ENCODE measurements around the gene PNISR. TPM values are rescaled to one million over a fixed set of nuclear protein-coding genes. Genes with fewer than 3 reads are reported as not detected.

PNISR gene
- total and polyA plus RNA-seq, 2 of the 13 experiments (the other 11 are each of a cell fraction or from before 2014, with no cell fraction given), result 43.0 to 48.0 TPM

DNA sequence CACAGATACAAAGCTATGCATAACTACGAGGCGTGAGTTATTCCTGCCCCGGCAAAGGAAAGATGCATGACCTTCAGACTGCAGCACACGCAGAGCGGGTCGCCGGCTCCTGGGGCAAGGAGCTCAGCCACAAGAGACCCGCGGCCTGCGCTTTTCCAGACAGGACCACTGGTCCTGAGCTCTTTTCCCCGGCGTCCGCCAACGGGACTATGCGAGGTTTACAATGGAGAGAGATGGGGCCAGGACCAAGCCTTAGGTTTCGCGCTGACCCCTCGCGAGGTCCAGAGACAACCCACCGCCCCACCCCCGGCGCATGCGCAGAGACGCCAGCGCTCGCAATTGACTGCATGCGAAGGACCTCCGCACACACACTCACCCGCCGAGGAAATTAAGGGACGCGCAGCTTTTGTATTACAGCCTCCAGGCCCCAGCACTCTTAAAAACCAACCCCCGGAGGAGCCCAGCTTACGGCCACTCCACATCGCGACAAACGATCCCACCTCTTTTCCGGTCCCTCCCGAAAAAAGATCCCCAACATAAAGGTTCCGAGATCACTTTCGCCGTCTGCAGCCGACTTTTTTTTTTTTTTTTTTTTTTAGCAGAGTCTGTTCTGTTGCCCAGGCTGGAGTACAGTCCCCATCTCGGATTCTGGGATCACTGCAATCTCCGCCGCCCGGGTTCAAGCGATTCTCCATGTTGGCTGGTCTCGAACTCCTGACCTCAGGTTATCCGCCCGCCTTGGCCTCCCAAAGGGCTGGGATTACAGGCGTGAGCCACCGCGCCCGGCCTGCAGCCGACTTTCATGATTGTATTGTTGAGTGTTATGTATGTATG is 31.2 kb downstream of the PNISR start, which contains the start of gene COQ3 (continued):
- TF ChIP-seq NFATC3 (CRISPR knock-in tag; IDR thresholded peaks at IDR 0.05), result no peak
- no peak for TF ChIP-seq SOX13 (IDR thresholded peaks at IDR 0.05)
- peak in 1 of 2 experiments; percentile 5; a peak in 1 of 4 replicates for TF ChIP-seq SOX13 (CRISPR knock-in tag; conservative IDR thresholded peaks at IDR 0.05 in 1 of 2, IDR thresholded peaks at IDR 0.05 in 1 of 2)
- TF ChIP-seq HOMEZ (CRISPR knock-in tag; IDR thresholded peaks at IDR 0.05; ENCODE audit: low read depth), result no peak
- TF ChIP-seq, protein P1, sequence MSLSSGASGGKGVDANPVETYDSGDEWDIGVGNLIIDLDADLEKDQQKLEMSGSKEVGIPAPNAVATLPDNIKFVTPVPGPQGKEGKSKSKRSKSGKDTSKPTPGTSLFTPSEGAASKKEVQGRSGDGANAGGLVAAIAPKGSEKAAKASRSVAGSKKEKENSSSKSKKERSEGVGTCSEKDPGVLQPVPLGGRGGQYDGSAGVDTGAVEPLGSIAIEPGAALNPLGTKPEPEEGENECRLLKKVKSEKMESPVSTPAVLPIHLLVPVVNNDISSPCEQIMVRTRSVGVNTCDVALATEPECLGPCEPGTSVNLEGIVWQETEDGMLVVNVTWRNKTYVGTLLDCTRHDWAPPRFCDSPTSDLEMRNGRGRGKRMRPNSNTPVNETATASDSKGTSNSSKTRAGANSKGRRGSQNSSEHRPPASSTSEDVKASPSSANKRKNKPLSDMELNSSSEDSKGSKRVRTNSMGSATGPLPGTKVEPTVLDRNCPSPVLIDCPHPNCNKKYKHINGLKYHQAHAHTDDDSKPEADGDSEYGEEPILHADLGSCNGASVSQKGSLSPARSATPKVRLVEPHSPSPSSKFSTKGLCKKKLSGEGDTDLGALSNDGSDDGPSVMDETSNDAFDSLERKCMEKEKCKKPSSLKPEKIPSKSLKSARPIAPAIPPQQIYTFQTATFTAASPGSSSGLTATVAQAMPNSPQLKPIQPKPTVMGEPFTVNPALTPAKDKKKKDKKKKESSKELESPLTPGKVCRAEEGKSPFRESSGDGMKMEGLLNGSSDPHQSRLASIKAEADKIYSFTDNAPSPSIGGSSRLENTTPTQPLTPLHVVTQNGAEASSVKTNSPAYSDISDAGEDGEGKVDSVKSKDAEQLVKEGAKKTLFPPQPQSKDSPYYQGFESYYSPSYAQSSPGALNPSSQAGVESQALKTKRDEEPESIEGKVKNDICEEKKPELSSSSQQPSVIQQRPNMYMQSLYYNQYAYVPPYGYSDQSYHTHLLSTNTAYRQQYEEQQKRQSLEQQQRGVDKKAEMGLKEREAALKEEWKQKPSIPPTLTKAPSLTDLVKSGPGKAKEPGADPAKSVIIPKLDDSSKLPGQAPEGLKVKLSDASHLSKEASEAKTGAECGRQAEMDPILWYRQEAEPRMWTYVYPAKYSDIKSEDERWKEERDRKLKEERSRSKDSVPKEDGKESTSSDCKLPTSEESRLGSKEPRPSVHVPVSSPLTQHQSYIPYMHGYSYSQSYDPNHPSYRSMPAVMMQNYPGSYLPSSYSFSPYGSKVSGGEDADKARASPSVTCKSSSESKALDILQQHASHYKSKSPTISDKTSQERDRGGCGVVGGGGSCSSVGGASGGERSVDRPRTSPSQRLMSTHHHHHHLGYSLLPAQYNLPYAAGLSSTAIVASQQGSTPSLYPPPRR (CRISPR knock-in tag; IDR thresholded peaks at IDR 0.05; ENCODE audit: borderline replicate concordance), result 0 out of 2 replicates have a peak, but pooled peaks have one; percentile 48
- no peak for TF ChIP-seq CEBPB (IDR thresholded peaks at IDR 0.05; ENCODE audit: borderline replicate concordance, low read depth, low read length)
- no peak for TF ChIP-seq KLF6 (CRISPR knock-in tag; IDR thresholded peaks at IDR 0.05)
- TF ChIP-seq ZNF292 (CRISPR knock-in tag; IDR thresholded peaks at IDR 0.05; ENCODE audit: borderline replicate concordance, low read depth), result no peak
- TF ChIP-seq ZNF790 (CRISPR knock-in tag; IDR thresholded peaks at IDR 0.05; ENCODE audit: borderline replicate concordance), result no peak
- TF ChIP-seq RERE (CRISPR knock-in tag; IDR thresholded peaks at IDR 0.05; ENCODE audit: low read depth), result no peak
- TF ChIP-seq BORCS8-MEF2B (CRISPR knock-in tag; IDR thresholded peaks at IDR 0.05), result no peak
- TF ChIP-seq, protein P2, sequence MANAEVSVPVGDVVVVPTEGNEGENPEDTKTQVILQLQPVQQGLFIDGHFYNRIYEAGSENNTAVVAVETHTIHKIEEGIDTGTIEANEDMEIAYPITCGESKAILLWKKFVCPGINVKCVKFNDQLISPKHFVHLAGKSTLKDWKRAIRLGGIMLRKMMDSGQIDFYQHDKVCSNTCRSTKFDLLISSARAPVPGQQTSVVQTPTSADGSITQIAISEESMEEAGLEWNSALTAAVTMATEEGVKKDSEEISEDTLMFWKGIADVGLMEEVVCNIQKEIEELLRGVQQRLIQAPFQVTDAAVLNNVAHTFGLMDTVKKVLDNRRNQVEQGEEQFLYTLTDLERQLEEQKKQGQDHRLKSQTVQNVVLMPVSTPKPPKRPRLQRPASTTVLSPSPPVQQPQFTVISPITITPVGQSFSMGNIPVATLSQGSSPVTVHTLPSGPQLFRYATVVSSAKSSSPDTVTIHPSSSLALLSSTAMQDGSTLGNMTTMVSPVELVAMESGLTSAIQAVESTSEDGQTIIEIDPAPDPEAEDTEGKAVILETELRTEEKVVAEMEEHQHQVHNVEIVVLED (CRISPR knock-in tag; IDR thresholded peaks at IDR 0.05; ENCODE audit: borderline replicate concordance), result no peak
- no peak for TF ChIP-seq KLF13 (CRISPR knock-in tag; IDR thresholded peaks at IDR 0.05)
- no peak for TF ChIP-seq ZSCAN29 (CRISPR knock-in tag; conservative IDR thresholded peaks at IDR 0.05)

All from HepG2 (cell line).